ENCODE results near the gene CIB2. TPM values are rescaled to one million over a fixed set of nuclear protein-coding genes. Genes with fewer than 3 reads are reported as not detected.

Gene CIB2
- total and polyA plus RNA-seq, 3 donors from 2014 or later: 24.9 to 43.6 (median 34.3) TPM

DNA sequence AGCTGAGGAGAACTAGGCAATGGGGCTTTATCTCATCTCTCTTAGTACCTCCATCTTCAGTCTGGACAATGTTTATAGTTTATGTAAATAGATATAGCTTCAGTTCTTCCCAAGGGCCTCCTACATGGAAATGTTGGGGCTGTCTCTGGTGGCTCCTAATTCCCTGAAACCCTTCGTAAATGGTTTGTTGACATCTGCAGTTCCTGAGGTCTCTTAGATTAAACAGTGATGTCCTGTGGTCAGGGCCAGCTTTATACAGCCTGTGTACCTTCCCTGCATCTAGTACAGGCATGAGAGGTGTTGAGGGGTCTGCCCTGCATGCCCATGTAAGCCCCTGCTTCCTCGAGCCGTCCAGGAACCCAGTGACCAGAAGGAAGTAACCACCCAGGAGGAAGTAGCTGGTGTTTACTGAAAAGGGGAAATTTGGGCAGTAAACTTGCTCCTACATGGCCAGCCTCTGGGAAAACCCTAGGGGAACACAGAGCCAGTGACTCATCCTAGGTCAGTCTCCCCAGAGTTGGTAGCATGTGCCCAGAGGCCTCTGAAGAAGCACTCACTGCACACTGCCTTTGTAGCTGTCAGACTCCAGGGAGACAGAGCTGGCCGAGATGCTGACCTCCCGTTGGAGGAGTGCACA is 49.0 kb downstream of the CIB2 start:
- no peak overlapping the region for H3K4me3 ChIP-seq
- TF ChIP-seq, protein P1, sequence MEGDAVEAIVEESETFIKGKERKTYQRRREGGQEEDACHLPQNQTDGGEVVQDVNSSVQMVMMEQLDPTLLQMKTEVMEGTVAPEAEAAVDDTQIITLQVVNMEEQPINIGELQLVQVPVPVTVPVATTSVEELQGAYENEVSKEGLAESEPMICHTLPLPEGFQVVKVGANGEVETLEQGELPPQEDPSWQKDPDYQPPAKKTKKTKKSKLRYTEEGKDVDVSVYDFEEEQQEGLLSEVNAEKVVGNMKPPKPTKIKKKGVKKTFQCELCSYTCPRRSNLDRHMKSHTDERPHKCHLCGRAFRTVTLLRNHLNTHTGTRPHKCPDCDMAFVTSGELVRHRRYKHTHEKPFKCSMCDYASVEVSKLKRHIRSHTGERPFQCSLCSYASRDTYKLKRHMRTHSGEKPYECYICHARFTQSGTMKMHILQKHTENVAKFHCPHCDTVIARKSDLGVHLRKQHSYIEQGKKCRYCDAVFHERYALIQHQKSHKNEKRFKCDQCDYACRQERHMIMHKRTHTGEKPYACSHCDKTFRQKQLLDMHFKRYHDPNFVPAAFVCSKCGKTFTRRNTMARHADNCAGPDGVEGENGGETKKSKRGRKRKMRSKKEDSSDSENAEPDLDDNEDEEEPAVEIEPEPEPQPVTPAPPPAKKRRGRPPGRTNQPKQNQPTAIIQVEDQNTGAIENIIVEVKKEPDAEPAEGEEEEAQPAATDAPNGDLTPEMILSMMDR (IDR thresholded peaks at IDR 0.05): no peak
- H3K27ac ChIP-seq: no peak overlapping the region
- intact Hi-C loops (cut with DNase I; ENCODE audit: low total_unique reads): no loop called here
- H3K27me3 ChIP-seq: no peaks in the 10 kb centered on the region
- no peaks in the 10 kb centered on the region for H3K9me3 ChIP-seq
- H3K36me3 ChIP-seq (ENCODE audit: low read depth, missing control alignments): no peaks in the 10 kb centered on the region
- DNase-seq: no peak
- 64 to 93% methylated on average over 4 to 5 of the region's 5 CpGs for WGBS, 2 donors
- peaks cover 7% of the 10 kb centered on the region for H3K4me1 ChIP-seq

DNA sequence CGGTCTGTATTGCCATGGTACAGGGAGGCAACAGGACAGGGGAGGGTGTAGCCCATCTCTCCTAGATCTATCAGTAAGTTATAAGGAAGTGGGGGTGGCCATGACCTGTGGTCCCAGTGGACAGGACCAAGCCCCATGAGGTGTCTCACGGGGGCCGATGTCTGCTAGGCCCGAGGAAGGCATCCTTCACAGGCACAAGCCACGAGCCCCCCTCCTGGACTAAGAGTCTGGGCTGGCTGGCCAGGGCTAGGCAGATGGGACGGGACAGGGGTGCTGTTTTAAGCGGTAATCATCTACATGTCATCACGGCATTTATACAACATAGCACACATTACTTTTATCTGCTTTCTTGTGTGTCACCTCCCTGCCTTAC is 51.2 kb downstream of the CIB2 start:
- no peaks in the 10 kb centered on the region for H3K9me3 ChIP-seq
- no peak overlapping the region for H3K4me3 ChIP-seq
- no peak overlapping the region for H3K27ac ChIP-seq
- no peaks in the 10 kb centered on the region for H3K27me3 ChIP-seq
- no peaks in the 10 kb centered on the region for H3K36me3 ChIP-seq (ENCODE audit: low read depth, missing control alignments)
- peaks cover 7% of the 10 kb centered on the region for H3K4me1 ChIP-seq
- DNase-seq: no peak
- intact Hi-C loops (cut with DNase I; ENCODE audit: low total_unique reads): no loop called here
- TF ChIP-seq, protein P1 (IDR thresholded peaks at IDR 0.05): no peak
- no peak for TF ChIP-seq POLR2A (IDR thresholded peaks at IDR 0.05)
- WGBS, 2 donors: 78 to 87% methylated on average over 8 of the region's 8 CpGs

DNA sequence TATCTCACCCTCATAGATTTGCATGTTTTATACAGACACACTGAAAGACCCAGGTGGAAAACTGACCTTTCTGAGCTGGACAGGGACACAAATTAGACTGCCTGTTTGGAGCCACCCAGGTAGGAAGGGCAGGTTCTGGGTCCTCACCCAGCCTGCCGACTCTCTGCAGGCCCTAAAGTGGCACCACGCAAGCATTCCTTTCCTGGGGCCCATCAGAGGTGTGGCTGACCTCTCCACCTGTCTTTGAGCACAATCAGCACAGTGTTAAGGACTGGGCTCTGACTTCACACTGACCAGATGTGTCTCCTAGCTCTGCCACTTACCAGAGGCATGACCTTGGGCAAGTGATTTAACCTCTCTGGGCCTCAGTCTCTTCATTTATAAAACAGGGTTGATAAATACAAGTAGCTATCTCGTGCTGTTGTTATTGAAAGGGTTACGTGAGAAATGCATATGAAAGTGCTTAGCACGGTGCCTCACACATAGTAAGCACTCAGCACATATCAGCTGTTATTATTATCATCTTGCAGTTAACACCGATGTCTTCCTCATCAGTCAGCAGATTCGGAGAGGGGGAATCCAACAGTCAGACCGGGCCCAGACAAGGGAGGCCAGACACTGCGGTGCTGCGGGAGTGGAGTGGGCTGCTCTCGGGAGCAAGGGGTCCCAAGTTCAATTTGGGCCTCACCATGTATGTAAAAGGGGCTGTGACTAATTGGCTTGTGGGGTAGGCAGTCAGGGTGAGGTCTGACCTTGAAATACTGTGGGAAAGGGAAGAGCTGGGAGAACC is 51.8 kb downstream of the CIB2 start:
- Histone ChIP-seq H3K27ac (no peak overlapping the region), H3K27me3 (no peaks in the 10 kb centered on the region), H3K4me1 (peaks cover 7% of the 10 kb centered on the region), H3K36me3 (ENCODE audit: low read depth, missing control alignments) (no peaks in the 10 kb centered on the region), H3K9me3 (no peaks in the 10 kb centered on the region), H3K4me3 (no peak overlapping the region)
- TF ChIP-seq, protein P1 (IDR thresholded peaks at IDR 0.05): no peak
- no peak for TF ChIP-seq POLR2A (IDR thresholded peaks at IDR 0.05)
- intact Hi-C loops (cut with DNase I; ENCODE audit: low total_unique reads): no loop called here
- no peak for DNase-seq
- WGBS, 2 donors: 82 to 83% methylated on average over 10 to 11 of the region's 11 CpGs

DNA sequence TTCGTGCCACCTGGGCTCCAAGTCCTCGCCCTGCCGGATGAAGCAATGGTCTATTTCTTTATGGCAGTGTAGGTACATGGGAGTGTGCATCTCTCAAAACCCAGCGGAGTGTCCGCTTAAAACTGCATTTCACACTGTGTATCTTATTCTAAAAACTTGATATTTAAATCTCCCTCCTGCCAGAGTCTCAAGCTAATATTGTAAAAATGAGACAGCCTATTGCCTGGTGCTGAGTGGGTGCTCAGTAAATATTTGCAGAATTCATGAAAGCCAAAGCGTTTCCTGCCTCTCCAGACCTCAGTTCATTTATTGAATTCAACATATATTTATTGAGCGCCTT is 53.4 kb downstream of the CIB2 start:
- Histone ChIP-seq H3K4me3 (peak overlapping the region; percentile 81 to 85), H3K9me3 (no peaks in the 10 kb centered on the region), H3K4me1 (no peaks in the 10 kb centered on the region), H3K27me3 (no peaks in the 10 kb centered on the region), H3K27ac (peak overlapping the region in 1 of 2 donors; percentile 84), H3K36me3 (ENCODE audit: low read depth, missing control alignments) (no peaks in the 10 kb centered on the region)
- TF ChIP-seq, protein P1 (IDR thresholded peaks at IDR 0.05): no peak
- TF ChIP-seq POLR2A (IDR thresholded peaks at IDR 0.05): no peak
- intact Hi-C loops (cut with DNase I; ENCODE audit: low total_unique reads): no loop called here
- WGBS, 2 donors: 5 to 21% methylated on average over 7 of the region's 7 CpGs
- no peak for DNase-seq
